T-helper 9 cell (primary cell): Measurements from ENCODE around the gene LRRN3.

ENCODE experiments used
- DNase-seq: peaks from one replicate; pipeline ENCODE4 v3.0.0-alpha.2; 2020

LRRN3 gene

GRCh38 chr7:111080495-111081105, 10.3 kb upstream of the LRRN3 start:
- no peak for DNase-seq

- DNase-seq = no peak
Measured at GRCh38 chr7:111081546-111082267, 9.2 kb upstream of the LRRN3 start.

GRCh38 chr7:111082351-111082750, 8.6 kb upstream of the LRRN3 start:
- DNase-seq = no peak

DNA sequence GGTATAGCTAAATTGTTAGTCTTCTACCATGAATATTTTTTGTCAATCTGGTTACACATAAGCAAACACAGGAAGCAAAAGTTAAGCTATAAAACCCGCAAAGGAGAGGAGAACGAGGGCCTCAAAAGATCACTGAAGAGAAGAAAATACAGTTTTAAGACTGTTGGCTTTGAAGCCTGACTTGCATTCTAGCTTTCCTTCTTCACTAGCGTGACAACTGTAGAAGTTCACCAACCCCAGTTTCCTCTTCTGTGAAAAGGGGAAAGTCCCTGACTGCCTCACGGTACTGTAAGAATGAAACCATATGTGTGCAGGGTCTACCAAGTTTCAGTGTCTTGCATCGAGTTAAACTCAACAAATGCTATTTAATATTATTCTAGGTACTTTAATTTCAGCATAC, 7.5 kb upstream of the LRRN3 start:
- DNase-seq = no peak

- DNase-seq = no peak
Measured at GRCh38 chr7:111085356-111085755, 5.6 kb upstream of the LRRN3 start.

DNA sequence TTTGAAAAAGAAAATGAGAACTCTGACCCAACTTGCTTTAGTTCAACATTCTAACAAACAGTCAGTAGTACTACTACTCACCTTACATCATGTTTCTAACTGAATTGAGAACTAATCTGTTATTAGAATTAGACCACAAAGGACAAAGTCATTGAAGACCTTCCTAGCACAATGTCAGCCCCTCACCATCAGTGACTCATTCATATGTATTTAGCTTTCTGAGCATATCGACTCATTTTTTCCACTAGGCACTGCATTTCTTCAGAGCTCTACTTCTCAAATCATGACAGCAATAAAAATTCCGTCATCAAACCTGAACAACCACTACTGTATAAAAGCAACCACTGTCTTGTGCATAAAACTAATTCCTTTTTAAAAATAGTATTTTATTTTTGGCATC, 4.4 kb upstream of the LRRN3 start:
- no peak for DNase-seq

- DNase-seq = no peak
Measured at GRCh38 chr7:111088328-111088727, 2.6 kb upstream of the LRRN3 start.

DNA sequence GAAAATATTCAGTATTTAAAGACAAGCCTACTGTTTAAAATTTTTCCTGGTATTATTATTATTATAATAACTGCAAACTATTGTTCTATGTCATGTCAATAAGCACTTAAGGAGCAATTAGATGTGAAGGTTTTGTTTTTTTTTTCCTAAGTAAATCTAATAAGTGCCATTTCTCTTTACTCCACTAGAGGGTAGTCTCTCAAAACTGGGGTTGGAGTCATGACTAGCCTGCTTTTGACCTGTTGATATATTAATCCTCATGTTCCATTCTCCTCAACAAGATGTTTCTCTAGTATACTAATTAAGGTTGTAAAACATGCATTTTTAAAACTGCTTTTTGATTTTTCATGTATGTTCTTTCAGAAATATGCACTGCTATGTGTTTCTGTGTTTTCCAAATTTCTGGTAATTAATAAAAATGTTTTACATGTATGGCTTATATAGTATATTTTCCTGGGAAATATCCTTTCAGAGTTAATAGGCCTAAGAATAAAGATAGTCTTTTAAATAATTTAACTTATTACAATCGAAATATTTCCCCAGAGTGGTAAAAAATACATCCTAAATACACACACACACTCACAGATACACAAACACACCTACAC, 1.0 kb upstream of the LRRN3 start:
- DNase-seq = no peak

GRCh38 chr7:111091593-111092358, 849 bp downstream of the LRRN3 start:
- no peak for DNase-seq

- no peak for DNase-seq
Measured at GRCh38 chr7:111092406-111093236, 1.7 kb downstream of the LRRN3 start.

DNA sequence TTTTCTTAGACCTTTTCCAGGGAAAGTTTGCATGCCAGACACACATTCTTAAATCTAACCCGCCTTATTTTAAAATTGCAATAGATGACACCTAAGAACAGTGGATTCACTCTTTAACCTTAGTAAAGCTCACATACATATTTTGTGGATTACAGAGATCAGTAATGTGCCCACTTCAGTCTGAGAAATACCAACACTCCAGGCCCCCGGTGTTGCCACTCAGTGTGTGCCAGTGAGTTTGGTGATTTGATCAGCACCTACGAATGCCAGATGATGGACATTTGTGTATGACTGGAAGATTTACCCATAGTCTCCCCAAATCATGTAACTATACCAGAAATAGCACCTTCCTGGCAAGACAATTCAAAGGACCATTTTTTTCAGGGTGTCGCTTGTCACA, 2.6 kb downstream of the LRRN3 start:
- no peak for DNase-seq

GRCh38 chr7:111094419-111094818, 3.5 kb downstream of the LRRN3 start:
- DNase-seq = no peak

- DNase-seq = no peak
Measured at GRCh38 chr7:111096997-111097396, 6.1 kb downstream of the LRRN3 start.

- DNase-seq = peak; percentile 30
Measured at GRCh38 chr7:111098011-111098925, 7.3 kb downstream of the LRRN3 start.

- DNase-seq = no peak
Measured at GRCh38 chr7:111098926-111099250, 8.0 kb downstream of the LRRN3 start.

DNA sequence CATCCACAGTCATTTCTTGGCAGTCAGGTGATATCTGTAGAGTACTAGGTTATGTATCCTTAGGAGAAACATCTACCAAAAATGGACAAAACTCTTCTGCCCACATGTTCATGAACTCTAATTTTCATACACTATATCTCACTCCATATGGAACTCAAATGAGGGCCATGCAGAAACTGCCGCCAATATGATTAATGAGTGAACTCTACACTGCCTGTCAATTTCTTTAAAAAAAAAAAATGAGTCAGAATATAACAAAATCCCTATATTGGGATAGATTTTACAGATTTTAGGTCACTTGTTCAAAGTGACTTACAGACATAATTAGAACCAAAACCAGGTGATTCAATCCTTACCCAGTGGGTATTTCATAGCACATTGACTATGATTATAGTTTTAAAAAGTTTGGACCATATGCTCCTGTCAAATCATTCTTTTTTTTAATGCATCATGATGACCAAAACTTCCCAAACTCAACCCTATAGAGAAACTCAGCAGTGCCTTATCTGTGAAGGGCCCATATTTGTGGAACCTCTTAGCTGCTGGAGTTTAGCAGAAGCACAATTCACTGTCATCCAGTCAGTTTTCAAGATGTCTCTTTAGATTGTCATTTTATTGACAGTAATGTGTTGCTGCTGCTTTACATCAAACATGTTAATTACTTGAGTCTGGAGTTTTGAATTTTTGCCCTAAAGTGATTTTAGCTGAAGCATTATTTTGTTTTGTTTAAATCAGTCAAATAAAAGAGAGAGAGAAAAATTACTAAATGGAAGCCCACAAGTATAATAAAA, 11.1 kb downstream of the LRRN3 start:
- no peak for DNase-seq

DNA sequence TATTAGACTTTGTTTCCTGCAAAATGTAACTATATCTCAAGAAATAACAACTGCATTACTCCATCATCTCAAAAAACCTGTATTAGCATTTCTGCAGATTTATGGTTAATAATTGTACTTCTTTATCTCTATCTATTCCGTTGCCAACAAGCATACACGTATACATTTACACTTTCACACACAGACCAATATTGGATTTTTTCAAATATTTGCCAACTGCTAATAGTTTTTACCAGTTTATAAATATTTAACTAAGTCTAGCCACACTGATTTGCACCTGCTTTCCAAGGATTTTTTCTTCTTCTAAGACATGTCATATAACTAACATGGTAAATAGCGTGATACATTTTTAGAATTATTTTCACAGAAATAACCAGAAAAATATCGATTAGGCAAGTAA, 12.2 kb downstream of the LRRN3 start:
- no peak for DNase-seq

GRCh38 chr7:111103678-111104274, 12.8 kb downstream of the LRRN3 start:
- no peak for DNase-seq

- DNase-seq = no peak
Measured at GRCh38 chr7:111104710-111105109, 13.8 kb downstream of the LRRN3 start.

DNA sequence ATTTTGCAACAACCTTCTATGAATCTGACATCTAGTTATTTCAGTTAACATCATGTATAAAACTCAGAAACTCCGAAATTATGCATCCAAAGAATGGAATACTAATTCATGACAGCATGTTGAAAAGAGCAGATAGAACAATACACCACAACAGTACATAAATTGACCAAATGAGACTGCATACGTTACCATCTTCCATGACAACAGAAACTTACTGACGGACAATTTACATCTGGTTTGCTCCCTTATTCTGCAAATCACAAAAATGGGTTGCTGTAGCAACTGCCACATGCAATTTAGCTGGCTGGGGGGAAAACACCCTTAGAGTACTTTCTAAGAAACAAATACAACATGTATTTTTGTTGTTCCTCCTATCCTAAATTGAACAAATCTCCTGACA, 14.3 kb downstream of the LRRN3 start:
- DNase-seq = no peak
